HepG2 (cell line): Measurements from ENCODE around the gene ESYT2. TPM values are rescaled to one million over a fixed set of nuclear protein-coding genes. Genes with fewer than 3 reads are reported as not detected.

Experiments used
- ARNT ChIP-seq: fragments of 450-650 bp; IDR thresholded peaks from 2 replicates; pipeline ENCODE4 v1.6.1; 2017
- FIP1L1 ChIP-seq: fragments of 200-400 bp; formaldehyde crosslinking; IDR thresholded peaks from 2 replicates; pipeline ENCODE4 v1.6.1; 2018; ENCODE audit warnings: low read depth, mild to moderate bottlenecking, low read length, moderate library complexity, borderline replicate concordance; ENCODE audit not compliant: insufficient read depth
- KDM2A ChIP-seq: sonication (generic); formaldehyde crosslinking; IDR thresholded peaks from 2 replicates; pipeline ENCODE4 v1.4.0; 2020; ENCODE audit warnings: low read depth, missing genetic modification reagents, borderline replicate concordance
- RBM22 ChIP-seq: fragments of 200-400 bp; formaldehyde crosslinking; optimal IDR thresholded peaks from 2 replicates; pipeline ENCODE3; 2017; ENCODE audit warnings: mild to moderate bottlenecking, low read length, moderate library complexity
- SALL1 ChIP-seq: sonication (generic); formaldehyde crosslinking; IDR thresholded peaks from 2 replicates; pipeline ENCODE4 v1.8.0; 2022; ENCODE audit warnings: mild to moderate bottlenecking, missing genetic modification reagents
- SP1 ChIP-seq, 2 experiments: fragments of 450-650 bp in 1 of 2; sonication (generic) in 1 of 2; formaldehyde crosslinking in 1 of 2; IDR thresholded peaks; 2 replicates each; pipeline versions ENCODE4 v1.4.0 to v1.6.1; 2016 to 2020; ENCODE audit warnings: missing genetic modification reagents in 1 of 2
- STAG1 ChIP-seq: sonication (generic); formaldehyde crosslinking; IDR thresholded peaks from 2 replicates; pipeline ENCODE4 v1.4.0; 2020; ENCODE audit warnings: missing genetic modification reagents
- YY1 ChIP-seq: IDR thresholded peaks from 2 replicates; pipeline ENCODE4 v1.6.1; 2011; ENCODE audit warnings: low read length, low read depth, moderate library complexity, mild to moderate bottlenecking; ENCODE audit not compliant: insufficient read depth, insufficient replicate concordance
- ZBTB1 ChIP-seq: sonication (generic); formaldehyde crosslinking; IDR thresholded peaks from 2 replicates; pipeline ENCODE4 v1.4.0; 2020; ENCODE audit warnings: missing genetic modification reagents, borderline replicate concordance
- ZC3H13 ChIP-seq: sonication (generic); formaldehyde crosslinking; IDR thresholded peaks from 2 replicates; pipeline ENCODE4 v1.8.1; 2023; ENCODE audit warnings: mild to moderate bottlenecking, missing genetic modification reagents, moderate library complexity
- ZIK1 ChIP-seq: sonication (generic); formaldehyde crosslinking; IDR thresholded peaks from 2 replicates; pipeline ENCODE4 v1.5.0; 2020; ENCODE audit warnings: mild to moderate bottlenecking, low read depth, missing genetic modification reagents, borderline replicate concordance
- ZNF274 ChIP-seq: sonication (generic); formaldehyde crosslinking; IDR thresholded peaks from 2 replicates; pipeline ENCODE4 v1.5.1; 2020; ENCODE audit warnings: mild to moderate bottlenecking, missing genetic modification reagents
- ZNF558 ChIP-seq: sonication (generic); formaldehyde crosslinking; IDR thresholded peaks from 2 replicates; pipeline ENCODE4 v1.9.0; 2022; ENCODE audit warnings: mild to moderate bottlenecking, missing genetic modification reagents, borderline replicate concordance
- ZNF780A ChIP-seq: sonication (generic); formaldehyde crosslinking; IDR thresholded peaks from 2 replicates; pipeline ENCODE4 v1.8.0; 2022; ENCODE audit warnings: mild to moderate bottlenecking, missing genetic modification reagents, moderate library complexity
- polyA plus RNA-seq, 8 experiments: library from polyadenylated mRNA; depleted of rRNA in 3 of 8; stranded (reverse) in 7 of 8; unstranded in 1 of 8; fragments of >200 nt; fragmentation: Illumina TruSeq in 4 of 8; extraction: Trizol in 4 of 8; gene quantifications; 2 replicates each; pipeline versions ENCODE4 v1.2.1 to v1.2.3, GENCODE V29; 2011 to 2016; ENCODE audit warnings: low read depth in 4 of 8, missing spikeins in 1 of 8, mixed read lengths in 1 of 8; ENCODE audit not compliant: insufficient read depth in 1 of 8
- total RNA-seq, 5 experiments: library from RNA; depleted of rRNA; stranded (reverse); fragments of >200 nt; fragmentation: Illumina TruSeq; extraction: Trizol; gene quantifications; 2 replicates each; pipeline ENCODE4 v1.2.3, GENCODE V29; 2016; ENCODE audit warnings: low read depth in 1 of 5
- TF ChIP-seq, protein P1 (sequence below): sonication (generic); formaldehyde crosslinking; conservative IDR thresholded peaks from 2 replicates; pipeline ENCODE4 v1.4.0; 2020; ENCODE audit warnings: mild to moderate bottlenecking, missing genetic modification reagents, moderate library complexity
- TF ChIP-seq, protein P2 (sequence below): sonication (generic); formaldehyde crosslinking; IDR thresholded peaks from 2 replicates; pipeline ENCODE4 v1.4.0; 2020; ENCODE audit warnings: missing genetic modification reagents
- TF ChIP-seq, protein P3 (sequence below): sonication (generic); formaldehyde crosslinking; IDR thresholded peaks from 2 replicates; pipeline ENCODE4 v1.5.0; 2020; ENCODE audit warnings: mild to moderate bottlenecking, missing genetic modification reagents, moderate library complexity
- TF ChIP-seq, protein P4 (sequence below): IDR thresholded peaks from 2 replicates; pipeline ENCODE4 v1.6.1; 2016; ENCODE audit warnings: missing biosample characterization, missing genetic modification reagents, low read depth

ESYT2 gene
- total and polyA plus RNA-seq, 2 of the 13 experiments (the other 11 are each of a cell fraction or from before 2014, with no cell fraction given): 28.5 to 37.3 TPM

DNA sequence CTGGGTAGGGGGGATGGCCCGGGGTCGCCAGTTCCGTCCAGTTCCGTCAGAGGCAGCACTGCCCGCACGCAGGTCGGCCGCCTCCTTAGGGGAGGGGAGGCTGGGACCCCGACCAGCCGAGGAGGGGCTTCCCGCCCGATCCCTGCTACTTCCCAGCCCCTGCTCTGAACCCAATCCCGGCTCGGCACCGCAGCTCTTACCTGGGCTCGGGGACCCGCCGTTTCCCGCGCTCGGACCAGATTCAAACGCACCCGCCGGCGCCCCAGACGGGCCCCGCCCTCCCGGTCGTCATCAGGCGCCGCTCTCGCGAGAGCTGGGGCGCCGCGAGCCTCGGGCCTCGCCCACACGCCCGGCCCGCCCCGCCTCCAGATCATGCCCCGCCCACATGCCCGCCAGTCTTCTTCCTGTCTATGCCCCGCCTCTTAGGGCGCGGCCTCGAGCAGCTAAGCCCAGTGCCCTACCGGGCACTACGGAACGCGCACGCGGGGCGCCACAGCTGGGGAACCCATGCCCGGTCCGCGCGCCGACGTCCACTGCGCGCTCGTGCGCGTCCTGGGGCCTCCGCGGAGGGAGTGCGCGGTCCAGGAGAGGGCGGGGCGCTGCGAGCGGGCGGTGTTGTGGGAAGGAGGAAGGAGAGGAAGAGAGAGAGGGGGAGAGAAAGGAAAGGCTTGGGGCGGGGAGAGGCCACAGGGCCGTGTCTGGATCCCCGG lies 124.6 kb downstream of the ESYT2 start, which contains the start of gene NCAPG2 (continued):
- TF ChIP-seq, protein P1, sequence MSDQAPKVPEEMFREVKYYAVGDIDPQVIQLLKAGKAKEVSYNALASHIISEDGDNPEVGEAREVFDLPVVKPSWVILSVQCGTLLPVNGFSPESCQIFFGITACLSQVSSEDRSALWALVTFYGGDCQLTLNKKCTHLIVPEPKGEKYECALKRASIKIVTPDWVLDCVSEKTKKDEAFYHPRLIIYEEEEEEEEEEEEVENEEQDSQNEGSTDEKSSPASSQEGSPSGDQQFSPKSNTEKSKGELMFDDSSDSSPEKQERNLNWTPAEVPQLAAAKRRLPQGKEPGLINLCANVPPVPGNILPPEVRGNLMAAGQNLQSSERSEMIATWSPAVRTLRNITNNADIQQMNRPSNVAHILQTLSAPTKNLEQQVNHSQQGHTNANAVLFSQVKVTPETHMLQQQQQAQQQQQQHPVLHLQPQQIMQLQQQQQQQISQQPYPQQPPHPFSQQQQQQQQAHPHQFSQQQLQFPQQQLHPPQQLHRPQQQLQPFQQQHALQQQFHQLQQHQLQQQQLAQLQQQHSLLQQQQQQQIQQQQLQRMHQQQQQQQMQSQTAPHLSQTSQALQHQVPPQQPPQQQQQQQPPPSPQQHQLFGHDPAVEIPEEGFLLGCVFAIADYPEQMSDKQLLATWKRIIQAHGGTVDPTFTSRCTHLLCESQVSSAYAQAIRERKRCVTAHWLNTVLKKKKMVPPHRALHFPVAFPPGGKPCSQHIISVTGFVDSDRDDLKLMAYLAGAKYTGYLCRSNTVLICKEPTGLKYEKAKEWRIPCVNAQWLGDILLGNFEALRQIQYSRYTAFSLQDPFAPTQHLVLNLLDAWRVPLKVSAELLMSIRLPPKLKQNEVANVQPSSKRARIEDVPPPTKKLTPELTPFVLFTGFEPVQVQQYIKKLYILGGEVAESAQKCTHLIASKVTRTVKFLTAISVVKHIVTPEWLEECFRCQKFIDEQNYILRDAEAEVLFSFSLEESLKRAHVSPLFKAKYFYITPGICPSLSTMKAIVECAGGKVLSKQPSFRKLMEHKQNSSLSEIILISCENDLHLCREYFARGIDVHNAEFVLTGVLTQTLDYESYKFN (CRISPR knock-in tag): 0 out of 2 replicates have a peak, but pooled peaks have one; percentile 36
- peak; percentile 83 for TF ChIP-seq ZC3H13
- TF ChIP-seq, protein P2, sequence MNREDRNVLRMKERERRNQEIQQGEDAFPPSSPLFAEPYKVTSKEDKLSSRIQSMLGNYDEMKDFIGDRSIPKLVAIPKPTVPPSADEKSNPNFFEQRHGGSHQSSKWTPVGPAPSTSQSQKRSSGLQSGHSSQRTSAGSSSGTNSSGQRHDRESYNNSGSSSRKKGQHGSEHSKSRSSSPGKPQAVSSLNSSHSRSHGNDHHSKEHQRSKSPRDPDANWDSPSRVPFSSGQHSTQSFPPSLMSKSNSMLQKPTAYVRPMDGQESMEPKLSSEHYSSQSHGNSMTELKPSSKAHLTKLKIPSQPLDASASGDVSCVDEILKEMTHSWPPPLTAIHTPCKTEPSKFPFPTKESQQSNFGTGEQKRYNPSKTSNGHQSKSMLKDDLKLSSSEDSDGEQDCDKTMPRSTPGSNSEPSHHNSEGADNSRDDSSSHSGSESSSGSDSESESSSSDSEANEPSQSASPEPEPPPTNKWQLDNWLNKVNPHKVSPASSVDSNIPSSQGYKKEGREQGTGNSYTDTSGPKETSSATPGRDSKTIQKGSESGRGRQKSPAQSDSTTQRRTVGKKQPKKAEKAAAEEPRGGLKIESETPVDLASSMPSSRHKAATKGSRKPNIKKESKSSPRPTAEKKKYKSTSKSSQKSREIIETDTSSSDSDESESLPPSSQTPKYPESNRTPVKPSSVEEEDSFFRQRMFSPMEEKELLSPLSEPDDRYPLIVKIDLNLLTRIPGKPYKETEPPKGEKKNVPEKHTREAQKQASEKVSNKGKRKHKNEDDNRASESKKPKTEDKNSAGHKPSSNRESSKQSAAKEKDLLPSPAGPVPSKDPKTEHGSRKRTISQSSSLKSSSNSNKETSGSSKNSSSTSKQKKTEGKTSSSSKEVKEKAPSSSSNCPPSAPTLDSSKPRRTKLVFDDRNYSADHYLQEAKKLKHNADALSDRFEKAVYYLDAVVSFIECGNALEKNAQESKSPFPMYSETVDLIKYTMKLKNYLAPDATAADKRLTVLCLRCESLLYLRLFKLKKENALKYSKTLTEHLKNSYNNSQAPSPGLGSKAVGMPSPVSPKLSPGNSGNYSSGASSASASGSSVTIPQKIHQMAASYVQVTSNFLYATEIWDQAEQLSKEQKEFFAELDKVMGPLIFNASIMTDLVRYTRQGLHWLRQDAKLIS (CRISPR knock-in tag): no peak
- TF ChIP-seq SALL1 (CRISPR knock-in tag): peak; percentile 80
- peak; percentile 85; the same call in 1 of the 2 replicates for TF ChIP-seq KDM2A (CRISPR knock-in tag)
- no peak for TF ChIP-seq ARNT
- TF ChIP-seq RBM22: no peak
- no peak for TF ChIP-seq ZBTB1 (CRISPR knock-in tag)
- no peak for TF ChIP-seq FIP1L1
- peak; percentile 73 for TF ChIP-seq ZIK1 (CRISPR knock-in tag)
- TF ChIP-seq ZNF558 (CRISPR knock-in tag): no peak; the same call in 1 of the 2 replicates
- TF ChIP-seq ZNF780A (CRISPR knock-in tag): 0 out of 2 replicates have a peak, but pooled peaks have one; percentile 53
- TF ChIP-seq, protein P3, sequence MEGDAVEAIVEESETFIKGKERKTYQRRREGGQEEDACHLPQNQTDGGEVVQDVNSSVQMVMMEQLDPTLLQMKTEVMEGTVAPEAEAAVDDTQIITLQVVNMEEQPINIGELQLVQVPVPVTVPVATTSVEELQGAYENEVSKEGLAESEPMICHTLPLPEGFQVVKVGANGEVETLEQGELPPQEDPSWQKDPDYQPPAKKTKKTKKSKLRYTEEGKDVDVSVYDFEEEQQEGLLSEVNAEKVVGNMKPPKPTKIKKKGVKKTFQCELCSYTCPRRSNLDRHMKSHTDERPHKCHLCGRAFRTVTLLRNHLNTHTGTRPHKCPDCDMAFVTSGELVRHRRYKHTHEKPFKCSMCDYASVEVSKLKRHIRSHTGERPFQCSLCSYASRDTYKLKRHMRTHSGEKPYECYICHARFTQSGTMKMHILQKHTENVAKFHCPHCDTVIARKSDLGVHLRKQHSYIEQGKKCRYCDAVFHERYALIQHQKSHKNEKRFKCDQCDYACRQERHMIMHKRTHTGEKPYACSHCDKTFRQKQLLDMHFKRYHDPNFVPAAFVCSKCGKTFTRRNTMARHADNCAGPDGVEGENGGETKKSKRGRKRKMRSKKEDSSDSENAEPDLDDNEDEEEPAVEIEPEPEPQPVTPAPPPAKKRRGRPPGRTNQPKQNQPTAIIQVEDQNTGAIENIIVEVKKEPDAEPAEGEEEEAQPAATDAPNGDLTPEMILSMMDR (CRISPR knock-in tag): peak; percentile 41; the same call in 1 of the 2 replicates
- peak; percentile 46 for TF ChIP-seq YY1
- TF ChIP-seq SP1 (IDR thresholded peaks at IDR 0.05): 0 out of 2 replicates have a peak, but pooled peaks have one; percentile 30
- TF ChIP-seq SP1 (CRISPR knock-in tag; IDR thresholded peaks at IDR 0.05): peak; percentile 73
- TF ChIP-seq STAG1 (CRISPR knock-in tag): no peak
- peak; percentile 80; the same call in 1 of the 2 replicates for TF ChIP-seq ZNF274
- TF ChIP-seq, protein P4, sequence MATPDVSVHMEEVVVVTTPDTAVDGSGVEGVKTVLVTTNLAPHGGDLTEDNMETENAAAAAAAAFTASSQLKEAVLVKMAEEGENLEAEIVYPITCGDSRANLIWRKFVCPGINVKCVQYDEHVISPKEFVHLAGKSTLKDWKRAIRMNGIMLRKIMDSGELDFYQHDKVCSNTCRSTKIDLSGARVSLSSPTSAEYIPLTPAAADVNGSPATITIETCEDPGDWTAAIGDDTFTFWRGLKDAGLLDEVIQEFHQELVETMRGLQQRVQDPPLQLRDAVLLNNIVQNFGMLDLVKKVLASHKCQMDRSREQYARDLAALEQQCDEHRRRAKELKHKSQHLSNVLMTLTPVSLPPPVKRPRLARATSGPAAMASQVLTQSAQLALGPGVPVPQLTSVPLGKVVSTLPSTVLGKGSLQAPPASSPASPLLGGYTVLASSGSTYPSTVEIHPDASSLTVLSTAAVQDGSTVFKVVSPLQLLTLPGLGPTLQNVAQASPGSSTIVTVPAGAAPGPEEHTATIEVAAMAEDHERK (CRISPR knock-in tag): peak; percentile 88
